NCI-H69 (cell line): ENCODE measurements around the gene CHD6.

Experiments
- DNase-seq: peaks from one replicate; lab custom pipeline; 2025; lab: John Stamatoyannopoulos, UW

CHD6 gene

GRCh38 chr20:41507436-41507835, 110.7 kb downstream of the CHD6 start:
- DNase-seq: no peak

- DNase-seq: no peak
These were observed 111.8 kb downstream of the CHD6 start for GRCh38 chr20:41506192-41506915.

DNA sequence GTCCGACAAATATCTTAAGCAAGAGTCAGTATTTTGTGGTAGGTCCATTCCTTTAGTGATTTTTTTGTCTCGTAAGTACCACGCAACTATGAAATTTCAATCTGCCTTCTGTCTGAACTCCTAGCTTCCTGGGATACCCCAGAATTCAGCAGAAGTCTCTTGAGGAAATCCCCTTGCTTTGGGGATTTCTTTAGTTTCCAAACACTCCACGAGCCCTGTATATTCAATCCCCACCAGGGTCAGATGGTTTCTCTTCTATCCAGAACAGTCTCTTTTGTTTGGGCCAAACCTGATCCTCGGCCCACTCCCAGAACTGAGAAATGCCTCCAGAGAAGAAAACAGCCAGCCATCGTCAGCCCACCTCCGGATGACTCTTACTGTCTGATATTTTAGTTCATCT, 113.0 kb downstream of the CHD6 start:
- DNase-seq: no peak

DNA sequence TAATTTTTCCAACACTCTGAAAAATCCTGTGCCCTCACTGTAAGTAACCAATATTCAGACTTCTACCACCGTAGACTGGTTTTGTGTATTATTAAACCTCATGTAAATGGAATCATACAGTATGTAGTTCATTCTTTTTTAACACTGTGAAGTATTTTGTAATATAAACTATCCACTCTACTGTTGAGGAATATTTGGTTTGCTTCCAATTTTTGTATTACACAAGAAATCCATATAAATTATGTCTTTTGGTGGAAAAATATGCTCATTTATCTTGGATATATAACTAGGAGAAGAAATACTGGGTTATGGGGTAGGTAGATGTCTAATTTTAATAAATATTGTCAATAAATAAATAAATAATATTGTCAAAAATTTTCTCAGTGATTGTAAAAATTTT, 116.8 kb downstream of the CHD6 start:
- DNase-seq: no peak

- DNase-seq: peak; percentile 85
These were observed 118.0 kb downstream of the CHD6 start for GRCh38 chr20:41499961-41500725.

GRCh38 chr20:41499064-41499463, 119.1 kb downstream of the CHD6 start:
- DNase-seq: no peak

- DNase-seq: no peak
These were observed 120.8 kb downstream of the CHD6 start for GRCh38 chr20:41497186-41497895.

GRCh38 chr20:41494451-41494850, 123.7 kb downstream of the CHD6 start:
- no peak for DNase-seq

DNA sequence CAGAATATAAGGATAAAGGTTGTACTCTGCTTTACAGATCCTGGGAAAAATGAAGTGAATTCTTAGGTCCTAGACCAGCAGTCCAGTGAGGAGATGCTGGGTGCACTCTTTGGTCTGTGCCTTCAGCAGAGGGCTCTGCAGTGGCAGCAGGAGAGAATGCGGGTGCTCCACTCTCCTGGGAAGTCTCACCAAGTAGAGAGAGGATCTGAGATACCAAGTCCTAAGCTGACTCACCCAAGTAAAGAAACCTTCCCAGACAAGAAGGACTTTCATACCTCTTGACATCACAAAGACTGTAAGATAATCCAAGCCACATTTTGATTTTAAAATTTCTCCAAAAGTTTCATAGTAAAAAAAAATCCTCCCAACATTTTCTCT, 134.6 kb downstream of the CHD6 start:
- no peak for DNase-seq

GRCh38 chr20:41482647-41483552, 135.3 kb downstream of the CHD6 start:
- no peak for DNase-seq

GRCh38 chr20:41480054-41480770, 138.0 kb downstream of the CHD6 start:
- DNase-seq: peak; percentile 0

DNA sequence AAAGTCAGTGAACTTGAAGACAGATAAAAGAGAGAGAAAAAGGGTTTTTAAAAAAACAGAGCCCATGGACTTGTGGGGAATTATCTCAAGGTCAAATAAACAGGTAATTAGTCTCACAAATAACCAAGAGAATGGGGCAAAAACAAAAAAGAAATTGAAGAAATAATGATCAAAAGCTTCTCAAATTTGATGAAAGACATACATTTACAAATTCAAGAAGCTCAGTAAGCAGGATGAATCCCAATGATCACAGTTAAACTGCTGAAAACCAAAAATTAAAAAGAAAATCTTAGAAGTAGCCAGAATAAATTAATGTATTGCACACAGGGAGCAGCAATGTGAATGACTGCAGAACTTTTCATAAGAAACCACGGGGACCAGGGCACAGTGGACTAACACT, 139.1 kb downstream of the CHD6 start:
- no peak for DNase-seq

DNA sequence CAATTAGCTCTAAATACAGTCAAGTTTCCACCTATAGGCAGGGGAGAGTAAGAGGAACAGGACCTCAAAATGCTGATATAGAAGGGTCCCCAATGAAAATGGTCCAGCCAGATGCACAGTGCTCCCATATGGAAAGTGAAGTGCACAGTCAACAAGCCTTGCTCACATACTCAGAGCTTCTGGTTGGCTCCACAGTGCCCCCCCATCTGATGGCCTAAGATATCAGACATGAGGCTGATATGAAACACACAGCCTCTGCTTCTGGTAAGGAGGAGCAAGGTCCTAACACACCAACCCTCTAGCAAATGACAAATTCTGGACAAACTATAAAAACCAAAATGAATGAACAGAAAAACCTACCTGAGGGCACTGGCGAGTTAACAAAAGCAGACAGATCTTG, 140.2 kb downstream of the CHD6 start:
- DNase-seq: no peak

DNA sequence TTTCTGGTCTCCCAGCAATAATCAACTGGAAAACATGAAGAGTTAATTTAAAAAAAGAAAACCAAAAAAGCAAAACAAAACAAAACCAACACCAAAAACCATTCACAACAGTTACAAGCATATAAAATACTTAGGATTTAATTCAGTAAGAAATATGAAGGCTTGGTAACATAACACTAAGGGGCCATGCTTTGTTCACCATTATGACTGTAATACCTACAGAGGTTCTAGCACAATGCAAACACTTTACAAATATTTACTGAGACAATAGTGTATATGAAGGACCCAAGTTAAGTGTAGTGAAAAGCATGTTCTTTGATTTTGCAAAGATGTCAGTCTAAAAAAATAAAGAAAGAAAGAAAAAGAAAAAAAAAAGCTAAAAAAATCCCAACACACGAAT, 141.7 kb downstream of the CHD6 start:
- DNase-seq: peak; percentile 66

DNA sequence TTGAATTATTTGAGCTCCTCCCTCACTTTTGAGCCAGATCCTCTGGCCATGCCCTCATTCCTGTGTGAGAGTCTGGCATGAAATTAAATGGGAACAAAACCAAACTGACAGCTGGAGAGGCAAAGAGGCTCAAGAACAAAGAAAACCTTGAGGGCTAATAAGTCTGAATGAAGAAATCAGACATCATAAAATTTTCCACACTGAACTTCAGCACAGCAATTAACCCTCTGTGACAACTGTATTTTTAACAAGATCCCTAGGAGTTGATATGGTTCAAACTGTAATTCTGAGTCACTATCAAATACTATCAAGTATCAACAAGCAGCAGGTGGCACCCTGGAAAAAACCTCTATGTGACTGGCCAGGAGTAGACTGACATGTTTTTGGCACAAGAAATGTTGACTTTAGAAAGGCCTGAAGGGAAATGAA, 142.2 kb downstream of the CHD6 start:
- DNase-seq: peak; percentile 88

DNA sequence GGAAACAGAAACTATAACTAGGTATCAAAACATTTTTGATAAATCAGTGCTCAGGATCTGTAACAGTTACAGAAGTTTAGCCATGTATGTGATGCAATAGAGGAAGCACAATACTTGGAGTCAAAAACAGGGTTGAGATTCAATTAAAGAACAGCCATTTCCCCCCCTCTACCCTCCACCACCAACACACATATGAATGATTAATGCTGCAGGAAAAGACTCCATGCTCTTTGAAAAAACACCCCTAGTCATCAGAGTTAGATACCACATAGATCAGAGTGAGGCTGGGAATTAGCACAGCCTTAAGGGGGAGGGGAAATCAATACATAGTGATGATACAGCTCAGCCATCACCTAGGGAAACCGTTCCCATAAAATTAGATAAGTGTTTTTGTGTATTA, 142.7 kb downstream of the CHD6 start:
- peak; percentile 18 for DNase-seq

GRCh38 chr20:41470362-41471095, 147.6 kb downstream of the CHD6 start:
- no peak for DNase-seq

- DNase-seq: no peak
These were observed 148.3 kb downstream of the CHD6 start for GRCh38 chr20:41469868-41470267.

DNA sequence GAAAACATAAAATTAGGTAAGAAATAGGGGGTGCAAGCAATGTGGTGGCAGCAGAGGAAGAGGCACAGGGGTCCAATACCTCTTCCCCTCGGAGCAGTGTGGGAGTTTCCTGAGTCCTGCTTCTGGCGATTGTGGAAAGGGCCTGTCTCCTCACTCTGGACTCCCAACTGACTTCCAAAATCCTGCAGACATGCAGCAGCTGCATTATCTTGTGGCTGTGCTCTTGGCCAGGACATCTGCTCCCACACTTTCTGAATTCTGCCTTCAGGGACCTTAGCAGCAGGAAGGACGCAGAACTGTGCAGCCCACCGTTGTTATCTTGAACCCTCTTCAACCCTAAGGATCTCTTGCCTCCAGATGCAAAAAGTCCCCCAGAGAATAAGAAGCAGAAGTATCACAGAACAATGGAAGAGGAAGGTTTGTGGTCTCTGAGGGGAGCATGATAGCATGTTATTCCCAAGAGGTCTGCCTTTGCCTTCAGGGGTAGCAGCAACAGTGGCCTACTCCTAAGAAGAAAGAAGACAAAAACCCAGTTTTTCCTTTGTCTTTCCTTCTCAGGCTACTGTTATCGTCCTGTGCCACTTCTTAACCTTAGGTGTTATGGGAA, 149.1 kb downstream of the CHD6 start:
- no peak for DNase-seq

GRCh38 chr20:41467690-41468089, 150.5 kb downstream of the CHD6 start:
- DNase-seq: peak; percentile 27
